Gastrocnemius medialis (tissue), 4 donors: Measurements from ENCODE around the gene AUTS2.

Experiments used
- CTCF ChIP-seq, 5 experiments: fragments of 450-650 bp in 3 of 5; fragments of 200-600 bp in 2 of 5; sonication (generic) in 2 of 5; IDR thresholded peaks in 4 of 5; conservative IDR thresholded peaks in 1 of 5; 1 replicate in 4 of 5; 2 replicates in 1 of 5; pipeline ENCODE4 v1.5.1; 2016 to 2019; ENCODE audit warnings: antibody characterized with exemption in 5 of 5, mild to moderate bottlenecking in 3 of 5, moderate library complexity in 3 of 5
- POLR2A ChIP-seq, 2 donors: fragments of 450-650 bp; IDR thresholded peaks; one replicate each; pipeline ENCODE4 v1.6.1; 2017; ENCODE audit warnings: antibody characterized with exemption in 2 of 2, mild to moderate bottlenecking in 2 of 2, moderate library complexity in 2 of 2

GRCh38 chr7:70758646-70759045, 1160.4 kb downstream of the AUTS2 start:
- TF ChIP-seq CTCF (IDR thresholded peaks at IDR 0.05 in 4 of 5, conservative IDR thresholded peaks at IDR 0.05 in 1 of 5) (no peak), POLR2A (IDR thresholded peaks at IDR 0.05) (no peak)
